Measurements from ENCODE around the gene ARMH1.

Gene ARMH1

GRCh38 chr1:44670751-44671640, 3.5 kb upstream of the ARMH1 start:
- no peak for DNase-seq (ENCODE audit: low spot score)

DNA sequence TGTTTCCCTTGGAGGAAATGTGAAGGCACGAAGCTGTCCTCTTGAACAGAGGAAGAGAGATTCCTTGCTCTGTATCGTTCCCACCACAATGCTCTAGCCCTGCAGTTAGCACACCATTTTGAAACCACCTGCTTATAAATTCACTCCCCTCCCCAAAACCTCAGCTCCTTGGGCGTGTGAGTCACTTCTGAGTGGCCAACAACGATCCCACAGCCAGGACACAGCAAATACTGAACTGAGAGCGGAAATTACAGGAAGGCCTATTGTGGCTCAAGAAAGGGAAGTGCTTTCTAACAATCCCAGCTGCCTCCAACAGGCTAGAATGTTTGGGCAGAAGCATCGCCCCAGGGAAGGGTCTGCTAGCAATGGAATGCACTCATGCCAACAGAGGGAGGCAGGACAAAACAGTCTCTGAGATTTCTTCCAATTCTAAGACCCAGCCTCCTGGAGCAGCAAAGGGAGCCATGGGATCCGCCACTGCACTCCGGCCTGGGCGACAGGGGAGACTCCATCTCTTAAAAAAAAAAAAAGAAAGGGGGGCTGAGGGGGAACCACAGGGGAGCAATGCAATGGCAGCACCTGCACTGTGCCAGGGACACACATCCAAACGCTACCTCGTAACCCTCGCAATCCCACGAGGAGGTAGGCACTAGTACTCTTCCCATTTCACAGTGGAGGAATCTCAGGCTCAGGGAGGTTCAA, 2.1 kb upstream of the ARMH1 start:
- peak; percentile 28 for DNase-seq (ENCODE audit: low spot score)

DNA sequence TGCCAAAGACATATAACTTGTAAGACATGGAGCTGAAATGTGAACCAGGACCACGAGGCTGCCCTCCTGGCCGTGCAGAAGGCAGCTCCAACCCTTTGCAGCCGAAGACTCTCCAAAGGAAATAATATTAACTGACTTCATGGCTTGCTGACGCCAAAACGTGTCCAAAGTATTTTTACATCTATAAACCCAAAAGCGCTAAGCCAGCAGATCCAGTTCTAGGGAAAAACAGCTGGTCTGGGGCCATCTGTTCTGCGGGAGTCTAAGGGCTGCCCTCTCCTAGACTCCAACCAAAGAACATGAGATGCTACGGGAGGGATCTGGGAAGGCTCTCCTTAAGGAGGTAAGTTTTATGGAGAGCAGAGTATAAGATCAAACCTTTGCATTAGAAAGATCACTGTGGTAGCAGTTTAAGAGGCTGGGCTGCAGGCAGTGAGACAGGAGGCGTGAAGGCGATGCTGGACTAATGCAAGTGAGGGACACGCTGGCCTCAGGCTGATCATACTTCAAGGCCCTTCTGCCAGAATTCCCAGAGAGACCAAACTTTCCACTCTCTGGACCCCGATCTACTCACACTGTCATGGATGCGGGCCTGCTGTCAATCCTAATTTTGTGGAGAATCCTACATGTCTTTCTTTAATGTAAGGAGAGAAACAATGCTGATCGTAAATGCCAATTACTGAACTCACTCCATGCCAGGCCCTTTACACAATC, 1.4 kb upstream of the ARMH1 start:
- no peak for DNase-seq (ENCODE audit: low spot score)

DNA sequence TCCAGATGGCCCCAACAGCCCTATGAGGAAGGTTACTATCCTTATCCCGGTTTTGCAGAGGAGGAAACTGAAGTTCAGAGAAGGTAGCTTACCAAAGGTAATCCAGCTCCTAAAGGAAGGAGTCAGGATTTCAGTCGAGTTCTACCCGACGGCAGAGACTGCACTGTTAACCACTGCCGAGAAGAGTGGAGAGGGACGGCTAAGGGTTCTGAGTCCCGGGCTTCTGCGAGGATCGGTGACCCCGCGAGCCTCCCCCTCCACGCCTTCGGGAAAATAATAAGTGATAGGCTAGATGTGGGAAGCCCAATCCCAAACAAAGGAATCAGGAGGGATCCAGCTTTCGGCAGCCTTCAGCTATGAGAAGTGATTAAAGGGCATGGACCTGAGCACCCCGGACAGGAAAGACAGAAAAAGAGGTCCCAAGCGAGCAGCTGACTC, 820 bp upstream of the ARMH1 start:
- no peak for DNase-seq (ENCODE audit: low spot score)

DNA sequence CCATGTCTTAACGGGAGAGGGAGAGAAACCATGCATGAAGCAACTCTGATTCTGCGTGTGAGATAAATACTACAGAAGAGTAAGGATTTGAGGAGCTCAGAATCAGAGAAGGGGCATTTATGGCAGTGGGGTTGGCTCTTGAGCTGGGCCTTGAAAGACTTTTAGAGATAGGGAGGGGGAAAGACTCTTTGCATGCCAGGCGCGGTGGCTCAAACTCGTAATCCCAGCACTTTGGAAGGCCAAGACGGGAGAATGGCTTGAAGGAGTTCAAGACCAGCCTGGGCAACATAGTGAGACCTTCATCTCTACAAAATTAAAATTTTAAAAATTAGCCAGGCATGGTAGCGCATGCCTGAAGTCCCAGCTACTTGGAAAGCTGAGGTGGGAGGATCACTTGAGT, 672 bp downstream of the ARMH1 start:
- DNase-seq (ENCODE audit: low spot score): no peak

GRCh38 chr1:44676484-44677200, 2.1 kb downstream of the ARMH1 start:
- no peak for DNase-seq (ENCODE audit: low spot score)

- DNase-seq (ENCODE audit: low spot score): peak; percentile 25
Observed at GRCh38 chr1:44677201-44677766, 2.8 kb downstream of the ARMH1 start.

GRCh38 chr1:44678120-44678519, 3.6 kb downstream of the ARMH1 start:
- DNase-seq (ENCODE audit: low spot score): no peak

DNA sequence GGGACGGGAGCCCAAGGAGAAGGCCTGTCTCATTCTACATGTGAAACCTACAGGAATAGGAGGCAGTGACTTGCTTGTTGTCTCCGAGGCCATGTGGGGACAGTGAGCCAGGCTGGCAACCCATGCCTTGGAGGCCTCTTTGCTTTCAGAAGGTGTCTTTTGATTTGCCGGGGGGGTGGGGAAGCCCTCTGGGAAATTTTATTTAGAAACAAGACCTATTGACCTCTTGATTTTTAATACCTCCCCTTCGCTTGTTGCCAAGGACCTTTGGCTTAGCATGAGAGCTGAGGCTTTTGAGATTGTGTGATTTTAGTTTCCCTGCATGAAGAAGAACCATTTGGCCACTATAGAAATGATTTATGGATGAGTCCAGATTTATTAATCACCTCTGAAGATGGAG, 4.1 kb downstream of the ARMH1 start:
- no peak for DNase-seq (ENCODE audit: low spot score)

- DNase-seq (ENCODE audit: low spot score): no peak
Observed at GRCh38 chr1:44679468-44679867, 5.0 kb downstream of the ARMH1 start.

DNA sequence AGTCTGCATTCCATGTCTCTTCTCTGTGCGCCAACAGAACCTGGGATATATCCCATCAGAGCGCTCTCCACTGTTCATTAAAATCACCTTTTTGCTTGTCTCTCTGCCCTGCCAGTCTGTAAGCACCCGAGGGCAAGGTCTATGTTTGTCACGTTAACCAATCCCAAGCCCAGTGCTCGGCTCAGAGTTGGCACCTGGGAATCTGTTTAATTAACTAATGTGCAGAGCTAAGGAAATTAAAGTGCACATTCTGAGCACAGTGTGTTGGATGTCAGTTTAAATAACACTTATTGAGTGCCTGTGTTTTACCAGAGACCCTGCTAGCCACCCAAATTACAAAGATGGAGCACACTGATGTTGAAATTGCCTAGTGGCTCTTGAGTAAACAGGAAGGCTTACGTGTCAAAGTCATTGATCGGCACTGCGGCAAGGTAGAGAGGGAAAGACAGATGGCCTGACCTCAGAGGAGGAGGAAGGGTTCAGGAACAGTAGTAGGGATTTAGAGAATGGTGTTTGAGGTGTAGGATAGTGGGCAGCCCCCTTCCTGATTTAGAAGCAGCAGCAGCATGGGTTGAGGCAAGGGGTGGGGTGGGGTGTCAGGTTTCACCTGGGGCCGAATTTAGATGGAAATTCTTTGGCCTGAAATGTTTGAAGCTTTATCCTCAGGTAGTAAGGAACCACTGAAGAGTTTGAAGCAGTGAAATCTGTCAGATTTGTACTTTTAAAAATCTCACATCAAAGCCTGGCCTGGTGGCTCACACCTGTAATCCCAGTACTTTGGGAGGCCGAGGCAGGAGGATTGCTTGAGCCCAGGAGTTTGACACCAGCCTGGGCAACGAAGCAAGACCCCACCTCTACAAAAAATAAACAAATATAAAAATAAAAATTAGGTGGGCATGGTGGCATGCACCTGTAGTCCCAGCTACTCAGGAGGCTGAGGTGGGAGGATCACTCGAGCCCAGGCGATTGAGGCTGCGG, 7.7 kb downstream of the ARMH1 start:
- no peak for DNase-seq (ENCODE audit: low spot score)

GRCh38 chr1:44682883-44683265, 8.4 kb downstream of the ARMH1 start:
- DNase-seq (ENCODE audit: low spot score): no peak

- no peak for DNase-seq (ENCODE audit: low spot score)
Observed at GRCh38 chr1:44684525-44684924, 10.0 kb downstream of the ARMH1 start.

DNA sequence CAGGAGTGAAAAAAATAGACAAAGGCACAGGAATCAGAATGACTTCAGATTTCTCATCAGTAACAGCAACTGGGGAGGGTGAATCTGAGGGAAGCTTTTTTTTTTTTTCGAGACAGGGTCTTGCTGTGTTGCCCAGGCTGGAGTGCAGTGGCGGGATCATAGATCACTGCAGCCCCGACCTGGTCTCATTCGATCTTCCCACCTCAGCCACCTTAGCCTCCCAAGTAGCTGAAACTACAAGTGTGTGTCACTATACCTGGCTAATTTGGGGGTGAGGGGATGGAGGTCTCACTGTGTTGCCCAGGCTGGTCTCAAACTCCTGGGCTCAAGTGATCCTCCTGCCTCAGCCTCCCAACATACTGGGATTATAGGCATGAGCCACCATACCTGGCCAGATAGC, 10.7 kb downstream of the ARMH1 start:
- no peak for DNase-seq (ENCODE audit: low spot score)

DNA sequence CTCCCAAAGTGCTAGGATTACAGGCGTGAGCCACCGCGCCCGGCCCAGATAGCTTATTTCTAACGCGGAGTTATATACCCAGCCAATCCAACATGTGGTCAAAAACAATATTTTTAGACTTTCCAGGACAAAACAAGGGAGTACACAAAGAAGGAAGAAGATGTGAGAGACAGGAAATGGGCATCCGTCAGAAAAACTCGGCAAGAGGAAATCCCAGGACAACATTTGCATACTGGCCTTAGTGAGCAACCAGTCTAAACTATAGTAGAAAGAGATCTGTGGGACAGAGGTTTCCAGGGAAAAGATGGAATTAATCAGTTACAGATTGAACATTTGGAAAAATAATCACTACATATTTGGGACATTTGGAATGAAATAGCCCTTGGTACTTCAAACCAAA, 11.4 kb downstream of the ARMH1 start:
- no peak for DNase-seq (ENCODE audit: low spot score)

- DNase-seq (ENCODE audit: low spot score): no peak
Observed at GRCh38 chr1:44688760-44689446, 14.4 kb downstream of the ARMH1 start.

DNA sequence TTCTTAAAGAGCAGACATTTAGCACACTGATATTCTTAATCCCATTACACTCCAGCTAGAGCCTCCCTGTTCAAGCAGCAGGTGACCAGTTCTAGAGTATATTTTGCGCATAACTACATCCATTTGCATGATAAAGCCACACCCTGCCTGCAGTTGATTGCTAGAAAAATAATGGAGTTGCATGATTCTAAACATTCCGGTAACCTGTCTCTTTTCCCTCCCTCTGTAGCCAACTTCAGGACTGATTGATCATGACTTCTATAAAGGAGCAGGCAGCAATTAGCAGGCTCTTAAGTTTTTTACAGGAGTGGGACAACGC, 14.9 kb downstream of the ARMH1 start:
- DNase-seq (ENCODE audit: low spot score): no peak

GRCh38 chr1:44693159-44693558, 18.6 kb downstream of the ARMH1 start:
- DNase-seq (ENCODE audit: low spot score): no peak

GRCh38 chr1:44693900-44694299, 19.4 kb downstream of the ARMH1 start:
- DNase-seq (ENCODE audit: low spot score): no peak

GRCh38 chr1:44694863-44695478, 20.5 kb downstream of the ARMH1 start:
- DNase-seq (ENCODE audit: low spot score): no peak
